K562 (cell line): ENCODE measurements around the gene CISD3. TPM values are rescaled to one million over a fixed set of nuclear protein-coding genes. Genes with fewer than 3 reads are reported as not detected.

Experiments used
- BHLHE40 ChIP-seq: IDR thresholded peaks from 2 replicates; pipeline ENCODE4 v1.6.1; 2011; ENCODE audit warnings: low read length, improper control_type of control experiment
- FOS ChIP-seq: IDR thresholded peaks from 3 replicates; pipeline ENCODE4 v1.6.1; 2011; ENCODE audit not compliant: insufficient read length; ENCODE audit errors: extremely low read depth
- FOXJ2 ChIP-seq: fragments of 200-800 bp; sonication (Bioruptor generic); IDR thresholded peaks from 2 replicates; pipeline ENCODE4 v1.6.1; 2016; ENCODE audit warnings: missing genetic modification characterization, missing compliant biosample characterization
- KLF13 ChIP-seq: fragments of 450-650 bp; IDR thresholded peaks from 2 replicates; pipeline ENCODE4 v1.6.1; 2016; ENCODE audit warnings: missing genetic modification characterization, low read depth, mild to moderate bottlenecking, missing compliant biosample characterization, moderate library complexity, borderline replicate concordance
- MTA1 ChIP-seq: fragments of 450-650 bp; IDR thresholded peaks from 2 replicates; pipeline ENCODE4 v1.6.1; 2017; ENCODE audit warnings: borderline replicate concordance
- NELFE ChIP-seq: IDR thresholded peaks from 2 replicates; pipeline ENCODE4 v1.6.1; 2011; ENCODE audit warnings: mild to moderate bottlenecking; ENCODE audit not compliant: insufficient read depth, insufficient read length
- NFYB ChIP-seq: IDR thresholded peaks from 2 replicates; pipeline ENCODE4 v1.6.1; 2011; ENCODE audit warnings: mild to moderate bottlenecking, moderate library complexity; ENCODE audit not compliant: insufficient read length; ENCODE audit errors: extremely low read depth
- SETDB1 ChIP-seq: IDR thresholded peaks from one replicate; pipeline ENCODE4 v1.6.1; 2012; ENCODE audit warnings: low read length, control low read depth, inconsistent platforms
- TAF9B ChIP-seq: fragments of 450-650 bp; IDR thresholded peaks from 2 replicates; pipeline ENCODE4 v1.6.1; 2018; ENCODE audit warnings: mild to moderate bottlenecking; ENCODE audit not compliant: partially characterized antibody
- TCFL5 ChIP-seq: fragments of 250-450 bp; sonication (Bioruptor Pico); conservative IDR thresholded peaks from 2 replicates; pipeline ENCODE4 v1.6.1; 2021; ENCODE audit warnings: mild to moderate bottlenecking, moderate library complexity, matching md5 sums
- ZNF232 ChIP-seq: sonication (generic); formaldehyde crosslinking; IDR thresholded peaks from 2 replicates; pipeline ENCODE4 v1.8.0; 2022; ENCODE audit warnings: mild to moderate bottlenecking, missing genetic modification reagents
- ZNF318 ChIP-seq, 2 experiments: fragments of 450-650 bp; IDR thresholded peaks; 2 replicates each; pipeline ENCODE4 v1.6.1; 2016; ENCODE audit warnings: mild to moderate bottlenecking in 2 of 2, borderline replicate concordance in 1 of 2, low read depth in 1 of 2, moderate library complexity in 1 of 2
- polyA plus RNA-seq, 8 experiments: library from polyadenylated mRNA; depleted of rRNA in 4 of 8; stranded (reverse) in 5 of 8; unstranded in 3 of 8; fragments of >200 nt; fragmentation: Nextera tagmentation in 2 of 8; fragmentation: Illumina TruSeq in 1 of 8; extraction: Ambion mirVana in 2 of 8; extraction: Trizol in 1 of 8; gene quantifications; 2 replicates each; pipeline versions ENCODE4 v1.2.1 to v1.2.3, GENCODE V29; 2011 to 2014; ENCODE audit warnings: inconsistent platforms in 1 of 8, missing spikeins in 1 of 8
- total RNA-seq, 7 experiments: library from RNA; depleted of rRNA in 6 of 7; stranded (reverse); fragments of >200 nt in 6 of 7; fragmentation: Illumina TruSeq in 2 of 7; extraction: Trizol in 2 of 7; gene quantifications; 2 replicates each; pipeline versions ENCODE4 v1.2.1 to v1.2.3, GENCODE V29; 2011 to 2021; ENCODE audit warnings: low replicate concordance in 1 of 7
- TF ChIP-seq, protein P1 (sequence below): fragments of 450-650 bp; IDR thresholded peaks from 2 replicates; pipeline ENCODE4 v1.6.1; 2018; ENCODE audit not compliant: partially characterized antibody
- TF ChIP-seq, protein P2 (sequence below), 2 experiments: fragments of 250-450 bp in 1 of 2; fragments of 450-650 bp in 1 of 2; sonication (Bioruptor Pico) in 1 of 2; IDR thresholded peaks; 2 replicates each; pipeline versions ENCODE4 v1.6.1 to v1.8.0; 2016 to 2021; ENCODE audit warnings: mild to moderate bottlenecking in 2 of 2, moderate library complexity in 2 of 2, missing compliant biosample characterization in 1 of 2, missing genetic modification characterization in 1 of 2

Gene CISD3
- total and polyA plus RNA-seq, 9 of the 15 experiments (the other 6 are each of a cell fraction or from before 2014, with no cell fraction given) = 5.0 to 60.7 (median 15.7) TPM

DNA sequence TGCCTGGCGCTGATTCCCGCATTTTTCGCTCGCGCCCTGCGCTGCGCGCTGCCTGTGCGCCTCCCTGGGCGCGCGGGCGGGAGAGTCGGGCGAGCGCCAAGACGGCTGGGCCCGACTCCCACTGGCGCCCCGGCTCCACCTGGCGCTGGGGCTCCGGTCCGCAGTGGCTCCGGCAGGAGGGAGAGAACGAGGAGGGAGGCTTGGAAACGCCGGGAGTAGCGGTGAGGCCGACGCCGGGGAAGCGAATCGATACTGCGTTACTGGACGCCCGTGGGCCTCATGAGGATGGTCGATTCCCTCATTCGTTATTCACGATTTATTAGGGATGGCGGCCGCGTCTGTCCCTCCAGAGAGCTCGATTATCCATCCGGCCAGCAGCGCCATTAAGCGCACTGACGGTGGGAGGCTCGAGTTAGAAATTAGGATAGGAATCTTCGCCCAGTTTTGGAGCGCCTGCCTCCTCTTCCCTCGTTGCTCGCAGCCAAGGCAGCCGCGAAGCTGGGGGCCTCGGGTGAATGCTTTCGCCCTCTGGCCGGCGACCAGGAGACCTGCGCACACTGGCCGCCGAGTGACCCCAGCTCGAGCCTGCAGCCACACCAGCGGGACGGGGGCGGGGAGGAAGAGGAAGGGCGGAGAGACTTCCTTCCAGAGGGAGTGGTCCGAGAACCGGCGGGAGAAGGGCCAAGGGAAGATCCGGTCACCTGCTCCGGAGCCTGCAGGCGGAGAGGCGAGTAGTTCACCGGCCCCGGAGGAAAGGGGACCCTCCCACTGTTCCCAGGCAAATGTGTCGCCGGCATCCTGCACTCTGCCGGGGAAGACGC, 19.3 kb downstream of the CISD3 start (continued):
- TF ChIP-seq, protein P1, sequence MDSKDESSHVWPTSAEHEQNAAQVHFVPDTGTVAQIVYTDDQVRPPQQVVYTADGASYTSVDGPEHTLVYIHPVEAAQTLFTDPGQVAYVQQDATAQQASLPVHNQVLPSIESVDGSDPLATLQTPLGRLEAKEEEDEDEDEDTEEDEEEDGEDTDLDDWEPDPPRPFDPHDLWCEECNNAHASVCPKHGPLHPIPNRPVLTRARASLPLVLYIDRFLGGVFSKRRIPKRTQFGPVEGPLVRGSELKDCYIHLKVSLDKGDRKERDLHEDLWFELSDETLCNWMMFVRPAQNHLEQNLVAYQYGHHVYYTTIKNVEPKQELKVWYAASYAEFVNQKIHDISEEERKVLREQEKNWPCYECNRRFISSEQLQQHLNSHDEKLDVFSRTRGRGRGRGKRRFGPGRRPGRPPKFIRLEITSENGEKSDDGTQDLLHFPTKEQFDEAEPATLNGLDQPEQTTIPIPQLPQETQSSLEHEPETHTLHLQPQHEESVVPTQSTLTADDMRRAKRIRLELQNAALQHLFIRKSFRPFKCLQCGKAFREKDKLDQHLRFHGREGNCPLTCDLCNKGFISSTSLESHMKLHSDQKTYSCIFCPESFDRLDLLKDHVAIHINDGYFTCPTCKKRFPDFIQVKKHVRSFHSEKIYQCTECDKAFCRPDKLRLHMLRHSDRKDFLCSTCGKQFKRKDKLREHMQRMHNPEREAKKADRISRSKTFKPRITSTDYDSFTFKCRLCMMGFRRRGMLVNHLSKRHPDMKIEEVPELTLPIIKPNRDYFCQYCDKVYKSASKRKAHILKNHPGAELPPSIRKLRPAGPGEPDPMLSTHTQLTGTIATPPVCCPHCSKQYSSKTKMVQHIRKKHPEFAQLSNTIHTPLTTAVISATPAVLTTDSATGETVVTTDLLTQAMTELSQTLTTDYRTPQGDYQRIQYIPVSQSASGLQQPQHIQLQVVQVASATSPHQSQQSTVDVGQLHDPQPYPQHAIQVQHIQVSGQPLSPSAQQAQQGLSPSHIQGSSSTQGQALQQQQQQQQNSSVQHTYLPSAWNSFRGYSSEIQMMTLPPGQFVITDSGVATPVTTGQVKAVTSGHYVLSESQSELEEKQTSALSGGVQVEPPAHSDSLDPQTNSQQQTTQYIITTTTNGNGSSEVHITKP = peak; percentile 28
- no peak for TF ChIP-seq ZNF318 (IDR thresholded peaks at IDR 0.05; ENCODE audit: borderline replicate concordance in 1 of 2, low read depth in 1 of 2)
- no peak for TF ChIP-seq KLF13 (tag)
- TF ChIP-seq SETDB1 = no peak
- TF ChIP-seq NFYB = no peak
- no peak for TF ChIP-seq ZNF232 (CRISPR knock-in tag)
- TF ChIP-seq BHLHE40 = peak; percentile 69
- peak; percentile 82 for TF ChIP-seq TAF9B
- TF ChIP-seq NELFE = no peak
- TF ChIP-seq FOXJ2 = no peak
- 0 out of 2 replicates have a peak, but pooled peaks have one; percentile 14 for TF ChIP-seq MTA1
- TF ChIP-seq, protein P2, sequence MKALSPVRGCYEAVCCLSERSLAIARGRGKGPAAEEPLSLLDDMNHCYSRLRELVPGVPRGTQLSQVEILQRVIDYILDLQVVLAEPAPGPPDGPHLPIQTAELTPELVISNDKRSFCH (CRISPR knock-in tag; IDR thresholded peaks at IDR 0.05) = no peak
- TF ChIP-seq, protein P2 (tag; IDR thresholded peaks at IDR 0.05) = 0 out of 2 replicates have a peak, but pooled peaks have one; percentile 13
- no peak for TF ChIP-seq FOS
- TF ChIP-seq TCFL5 (CRISPR knock-in tag) = no peak
